ENCODE data around the gene CACNA1A. TPM values are rescaled to one million over a fixed set of nuclear protein-coding genes. Genes with fewer than 3 reads are reported as not detected.

CACNA1A gene
- total and polyA plus RNA-seq, 2 of the 4 experiments (the other 2 are of a cell fraction) = 5.9 to 15.0 TPM

DNA sequence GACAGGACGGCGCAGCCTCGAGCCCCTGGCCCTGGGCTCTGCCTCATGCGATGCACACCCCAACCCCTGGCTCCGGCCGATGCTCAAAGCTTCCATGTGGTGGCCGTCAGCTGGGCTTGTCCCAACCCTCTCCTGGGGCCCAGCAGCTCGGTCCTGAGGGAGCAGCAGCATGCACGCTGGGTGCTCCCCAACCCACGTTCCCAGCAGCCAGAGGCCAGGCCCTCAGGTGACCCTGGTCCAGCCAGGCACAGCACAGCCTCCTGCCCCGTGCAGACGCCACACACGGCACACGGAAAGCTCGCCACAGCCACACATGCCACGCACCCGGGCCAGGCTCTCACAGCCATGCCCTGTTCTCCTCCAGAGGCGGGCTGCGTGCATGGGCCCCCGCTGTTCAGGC, 295.3 kb downstream of the CACNA1A start:
- Histone ChIP-seq H2BK120ac (ENCODE audit: low read depth, low read length) (no peak overlapping the region), H3K9ac (ENCODE audit: low read depth, low read length) (no peak overlapping the region), H3K18ac (ENCODE audit: low read depth, low read length) (no peak overlapping the region), H3K27me3 (ENCODE audit: control insufficient read depth, insufficient read depth, low read length) (no peaks in the 10 kb centered on the region), H3K56ac (ENCODE audit: extremely low read depth, insufficient read depth, low read length) (no peak overlapping the region), H3K23ac (ENCODE audit: low read depth, low read length) (no peak overlapping the region), H3K9me3 (ENCODE audit: control insufficient read depth, insufficient read depth, low read length) (no peaks in the 10 kb centered on the region), H3K36me3 (ENCODE audit: control insufficient read depth, insufficient read depth, low read length) (peaks cover 2% of the 10 kb centered on the region; the same call in 1 of the 2 replicates), H2AFZ (replicated peaks; ENCODE audit: low read length, poor library complexity) (no peak overlapping the region), H3K27ac (ENCODE audit: insufficient read depth, low read length) (no peak overlapping the region), H3K79me1 (ENCODE audit: low read depth in 1 of 2, low read length in 2 of 2) (no peaks in the 10 kb centered on the region), H3K9me1 (ENCODE audit: insufficient read depth, low read length) (no peaks in the 10 kb centered on the region), H2BK20ac (ENCODE audit: low read depth, low read length) (no peak overlapping the region), H4K91ac (ENCODE audit: insufficient read depth, low read depth, low read length) (no peak overlapping the region), H3K4me3 (ENCODE audit: insufficient read depth, low read depth, low read length) (no peak overlapping the region), H2AK9ac (replicated peaks; ENCODE audit: low read depth, low read length, poor library complexity) (peak overlapping the region; percentile 55), H2AK5ac (ENCODE audit: low read depth, low read length) (no peak overlapping the region), H4K8ac (ENCODE audit: low read depth in 2 of 2, low read length in 2 of 2) (no peak overlapping the region), H2BK15ac (ENCODE audit: low read depth, low read length) (no peak overlapping the region), H4K5ac (ENCODE audit: low read depth, low read length) (no peak overlapping the region), H2BK5ac (ENCODE audit: low read depth, low read length, poor library complexity, severe bottlenecking) (no peak overlapping the region), H4K20me1 (ENCODE audit: insufficient read depth, low read length) (no peaks in the 10 kb centered on the region), H3K4me2 (ENCODE audit: low read depth, low read length) (no peak overlapping the region), H3K4ac (ENCODE audit: low read depth, low read length) (no peak overlapping the region), H3K14ac (replicated peaks; ENCODE audit: low read depth, low read length) (no peak overlapping the region), H3K4me1 (ENCODE audit: control insufficient read depth, insufficient read depth, low read length) (peaks cover 6% of the 10 kb centered on the region)
- DNase-seq (no peak), ATAC-seq (ENCODE audit: low read depth) (no peak)
- POLR2A ChIA-PET (ENCODE audit: unreplicated experiment) = no interaction called here
- intact Hi-C loops (cut with micrococcal nuclease) = no loop called here
- BruUV-seq (replicated peaks) = no TSS peak
- in situ Hi-C loops (cut with MboI; ENCODE audit: low sequenced_read_pairs) = no loop called here
- WGBS, 2 experiments (ENCODE audit: extremely low coverage in 2 of 2, insufficient read length in 1 of 2) = 76% methylated on average over 18 of the region's 20 CpGs; no CpG with 5 or more reads in 1 of the 2 experiments
- dilution Hi-C loops (cut with HindIII; ENCODE audit: low sequenced_read_pairs, unreplicated experiment) = no loop called here
- CTCF ChIA-PET = no interaction called here
- no peak for TF ChIP-seq RFX5 (IDR thresholded peaks at IDR 0.05; ENCODE audit: low read depth, low read length)
- TF ChIP-seq MAZ (IDR thresholded peaks at IDR 0.05; ENCODE audit: borderline replicate concordance, low read depth, low read length) = no peak
- TF ChIP-seq, protein P1, sequence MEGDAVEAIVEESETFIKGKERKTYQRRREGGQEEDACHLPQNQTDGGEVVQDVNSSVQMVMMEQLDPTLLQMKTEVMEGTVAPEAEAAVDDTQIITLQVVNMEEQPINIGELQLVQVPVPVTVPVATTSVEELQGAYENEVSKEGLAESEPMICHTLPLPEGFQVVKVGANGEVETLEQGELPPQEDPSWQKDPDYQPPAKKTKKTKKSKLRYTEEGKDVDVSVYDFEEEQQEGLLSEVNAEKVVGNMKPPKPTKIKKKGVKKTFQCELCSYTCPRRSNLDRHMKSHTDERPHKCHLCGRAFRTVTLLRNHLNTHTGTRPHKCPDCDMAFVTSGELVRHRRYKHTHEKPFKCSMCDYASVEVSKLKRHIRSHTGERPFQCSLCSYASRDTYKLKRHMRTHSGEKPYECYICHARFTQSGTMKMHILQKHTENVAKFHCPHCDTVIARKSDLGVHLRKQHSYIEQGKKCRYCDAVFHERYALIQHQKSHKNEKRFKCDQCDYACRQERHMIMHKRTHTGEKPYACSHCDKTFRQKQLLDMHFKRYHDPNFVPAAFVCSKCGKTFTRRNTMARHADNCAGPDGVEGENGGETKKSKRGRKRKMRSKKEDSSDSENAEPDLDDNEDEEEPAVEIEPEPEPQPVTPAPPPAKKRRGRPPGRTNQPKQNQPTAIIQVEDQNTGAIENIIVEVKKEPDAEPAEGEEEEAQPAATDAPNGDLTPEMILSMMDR (conservative IDR thresholded peaks at IDR 0.05; ENCODE audit: low read depth, low read length) = no peak
- TF ChIP-seq RAD21 (IDR thresholded peaks at IDR 0.05; ENCODE audit: low read length) = no peak
- no peak for TF ChIP-seq MXI1 (IDR thresholded peaks at IDR 0.05; ENCODE audit: borderline replicate concordance, low read depth, low read length)

Data from IMR-90 (cell line).